Prostate gland (tissue), 2 donors: ENCODE results near the gene NUBPL. TPM values are rescaled to one million over a fixed set of nuclear protein-coding genes. Genes with fewer than 3 reads are reported as not detected.

Experiments used
- DNase-seq: peaks from one replicate; pipeline ENCODE4 v3.0.0-alpha.2; 2019; ENCODE audit warnings: low spot score
- H3K27ac ChIP-seq, 2 donors: fragments of 200-600 bp; sonication (generic); 2 replicates each; pipeline ENCODE4 v1.5.1; 2017 to 2019
- H3K27me3 ChIP-seq: fragments of 200-600 bp; sonication (generic); replicated peaks from 2 replicates; pipeline ENCODE4 v1.5.1; 2019; ENCODE audit not compliant: insufficient read depth
- H3K36me3 ChIP-seq, 2 donors: fragments of 200-600 bp; sonication (generic); 1 replicate in 1 of 2; 2 replicates in 1 of 2; pipeline versions ENCODE4 v1.5.1 to v1.8.1; 2017 to 2019
- H3K4me1 ChIP-seq: fragments of 200-600 bp; sonication (generic); replicated peaks from 2 replicates; pipeline ENCODE4 v1.5.1; 2019
- H3K4me3 ChIP-seq, 2 donors: fragments of 200-600 bp; sonication (generic); 2 replicates each; pipeline ENCODE4 v1.5.1; 2017 to 2019
- H3K9me3 ChIP-seq: fragments of 200-600 bp; sonication (generic); 2 replicates; pipeline ENCODE4 v1.5.1; 2017
- POLR2A ChIP-seq: fragments of 450-650 bp; IDR thresholded peaks from one replicate; pipeline ENCODE4 v1.6.1; 2016; ENCODE audit warnings: antibody characterized with exemption, mild to moderate bottlenecking
- POLR2AphosphoS5 ChIP-seq: sonication (generic); formaldehyde crosslinking; IDR thresholded peaks from one replicate; pipeline ENCODE4 v1.6.1; 2017; ENCODE audit warnings: antibody characterized with exemption
- WGBS: methylation state at CpG from one replicate; pipeline ENCODE4 v1.1.5; 2018; 5-methylcytosine and 5-hydroxymethylcytosine counted together
- intact Hi-C: fragments of 100-400 bp; cut with DNase I; formaldehyde crosslinking; loops from one replicate; pipeline ENCODE4 v1.14.2; 2022
- total RNA-seq, 2 donors: library from RNA; depleted of rRNA; stranded (reverse); fragments of >200 nt; gene quantifications; one replicate each; pipeline ENCODE4 v1.1.0, GENCODE V29; 2016
- TF ChIP-seq, protein P1 (sequence below), 4 experiments: fragments of 200-600 bp in 2 of 4; fragments of 450-650 bp in 2 of 4; sonication (generic) in 2 of 4; IDR thresholded peaks; 1 replicate in 3 of 4; 2 replicates in 1 of 4; pipeline ENCODE4 v1.5.1; 2016 to 2019; ENCODE audit warnings: antibody characterized with exemption in 4 of 4, mild to moderate bottlenecking in 2 of 4, moderate library complexity in 2 of 4

The NUBPL gene
- total RNA-seq, 2 donors from 2014 or later = 6.5 to 12.1 TPM

DNA sequence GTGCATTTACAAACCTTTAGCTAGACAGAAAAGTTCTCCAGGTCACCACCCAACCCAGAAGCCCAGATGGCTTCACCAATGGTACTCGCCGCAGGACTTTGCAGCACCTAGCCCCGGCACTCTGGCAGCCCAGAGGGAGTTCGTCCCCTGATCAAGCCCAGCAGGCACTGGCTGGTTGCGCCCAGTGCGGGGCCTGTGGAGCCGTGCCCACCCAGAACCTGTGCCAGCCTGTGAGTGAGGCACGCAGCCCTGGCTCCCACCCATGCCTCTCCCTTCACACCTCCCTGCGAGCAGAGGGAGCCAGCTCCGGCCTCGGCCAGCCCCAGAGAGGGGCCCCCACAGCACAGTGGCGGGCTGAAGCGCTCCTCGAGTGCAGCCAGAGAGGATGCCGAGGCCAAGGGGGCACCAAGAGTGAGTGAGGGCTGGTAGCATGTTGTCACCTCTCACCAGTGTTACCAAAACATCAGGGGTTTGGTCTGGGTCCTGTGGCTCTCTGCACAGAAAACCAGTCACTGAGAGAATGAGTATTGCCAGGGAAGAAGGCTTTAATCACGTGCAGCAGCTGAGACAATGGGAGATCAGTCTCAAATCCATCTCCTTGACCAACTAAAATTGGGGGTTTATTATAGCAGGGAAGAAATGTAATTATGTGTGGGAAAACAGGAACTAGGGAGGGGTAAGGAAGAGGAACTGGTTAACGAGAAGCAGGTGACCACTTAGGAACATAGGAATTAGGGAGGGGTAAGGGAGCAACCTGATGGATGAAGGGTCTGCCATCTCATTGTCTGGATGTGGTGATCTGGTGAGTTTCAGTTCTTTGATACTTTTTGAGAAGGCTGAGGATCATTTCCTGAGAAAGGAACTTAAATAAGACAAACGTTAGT lies 151.3 kb downstream of the NUBPL start:
- DNase-seq = no peak
- H3K4me3 ChIP-seq = no peak overlapping the region
- WGBS = 94% methylated on average over 18 of the region's 18 CpGs
- intact Hi-C loops = no loop called here
- TF ChIP-seq POLR2A (no peak), POLR2AphosphoS5 (no peak)
- TF ChIP-seq, protein P1, sequence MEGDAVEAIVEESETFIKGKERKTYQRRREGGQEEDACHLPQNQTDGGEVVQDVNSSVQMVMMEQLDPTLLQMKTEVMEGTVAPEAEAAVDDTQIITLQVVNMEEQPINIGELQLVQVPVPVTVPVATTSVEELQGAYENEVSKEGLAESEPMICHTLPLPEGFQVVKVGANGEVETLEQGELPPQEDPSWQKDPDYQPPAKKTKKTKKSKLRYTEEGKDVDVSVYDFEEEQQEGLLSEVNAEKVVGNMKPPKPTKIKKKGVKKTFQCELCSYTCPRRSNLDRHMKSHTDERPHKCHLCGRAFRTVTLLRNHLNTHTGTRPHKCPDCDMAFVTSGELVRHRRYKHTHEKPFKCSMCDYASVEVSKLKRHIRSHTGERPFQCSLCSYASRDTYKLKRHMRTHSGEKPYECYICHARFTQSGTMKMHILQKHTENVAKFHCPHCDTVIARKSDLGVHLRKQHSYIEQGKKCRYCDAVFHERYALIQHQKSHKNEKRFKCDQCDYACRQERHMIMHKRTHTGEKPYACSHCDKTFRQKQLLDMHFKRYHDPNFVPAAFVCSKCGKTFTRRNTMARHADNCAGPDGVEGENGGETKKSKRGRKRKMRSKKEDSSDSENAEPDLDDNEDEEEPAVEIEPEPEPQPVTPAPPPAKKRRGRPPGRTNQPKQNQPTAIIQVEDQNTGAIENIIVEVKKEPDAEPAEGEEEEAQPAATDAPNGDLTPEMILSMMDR (IDR thresholded peaks at IDR 0.05) = no peak
- no peaks in the 10 kb centered on the region for H3K9me3 ChIP-seq
- H3K27ac ChIP-seq = no peak overlapping the region
- no peaks in the 10 kb centered on the region for H3K36me3 ChIP-seq
- no peaks in the 10 kb centered on the region for H3K27me3 ChIP-seq
- H3K4me1 ChIP-seq = no peaks in the 10 kb centered on the region

DNA sequence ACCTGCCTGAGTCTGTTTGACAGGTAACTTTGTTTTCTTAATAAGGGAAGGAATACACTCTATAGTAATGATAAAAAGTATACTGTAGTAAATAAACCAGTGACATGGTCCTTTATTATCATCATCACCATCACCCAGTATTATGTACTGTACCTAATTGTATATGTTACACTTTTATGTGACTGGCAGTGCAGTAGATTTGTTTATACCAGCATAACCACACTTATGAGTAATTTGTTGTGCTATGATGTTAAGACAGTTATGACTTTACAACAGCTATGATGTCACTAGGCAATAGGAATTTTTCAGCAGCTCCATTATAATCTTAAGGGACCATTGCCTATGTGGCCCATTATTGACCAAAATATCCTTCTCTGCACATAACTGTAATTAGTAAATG lies 155.0 kb downstream of the NUBPL start:
- TF ChIP-seq POLR2AphosphoS5 (no peak), POLR2A (no peak)
- TF ChIP-seq, protein P1 (IDR thresholded peaks at IDR 0.05) = no peak
- intact Hi-C loops = no loop called here
- Histone ChIP-seq H3K27ac (no peak overlapping the region), H3K4me1 (no peaks in the 10 kb centered on the region), H3K9me3 (no peaks in the 10 kb centered on the region), H3K36me3 (no peaks in the 10 kb centered on the region), H3K4me3 (no peak overlapping the region), H3K27me3 (no peaks in the 10 kb centered on the region)
- no peak for DNase-seq

DNA sequence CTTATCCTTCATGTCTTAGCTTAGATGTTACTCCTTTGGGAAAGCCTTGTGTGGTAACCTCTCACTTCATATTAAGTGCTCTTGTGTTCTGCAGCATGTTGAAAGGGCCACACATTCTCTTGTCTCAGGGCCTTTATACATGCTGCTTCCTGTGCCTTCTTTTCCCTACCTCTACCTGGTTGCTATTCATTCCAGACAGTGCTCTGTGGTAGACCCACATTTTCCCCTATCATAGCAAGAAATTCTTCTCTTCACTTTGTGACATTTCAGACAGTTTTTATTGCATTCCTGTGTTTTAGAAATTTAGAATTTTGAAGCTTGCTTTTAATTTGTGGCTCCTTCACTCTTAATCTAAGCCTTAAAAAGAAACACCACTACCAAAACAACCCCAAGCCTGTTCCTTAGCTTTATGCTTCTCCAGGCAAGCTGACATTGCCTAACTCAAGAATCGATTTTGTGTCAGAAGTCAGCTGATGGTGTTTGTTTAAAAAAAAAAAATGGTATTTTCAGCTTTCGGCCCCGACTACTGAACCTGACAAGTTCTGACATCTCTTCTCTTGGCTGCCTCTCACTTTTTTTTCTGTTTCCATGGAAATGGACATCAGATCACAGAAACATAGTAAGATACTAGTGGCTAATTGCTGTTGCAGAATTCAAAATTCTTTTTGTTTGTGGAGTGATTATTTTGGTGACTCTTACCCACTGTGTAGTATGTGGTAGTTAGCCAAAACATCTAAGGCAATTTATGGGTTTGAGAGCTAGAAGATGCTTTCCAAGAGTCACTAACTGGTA lies 156.3 kb downstream of the NUBPL start:
- Histone ChIP-seq H3K4me3 (no peak overlapping the region), H3K27ac (no peak overlapping the region), H3K4me1 (no peaks in the 10 kb centered on the region), H3K9me3 (no peaks in the 10 kb centered on the region), H3K36me3 (no peaks in the 10 kb centered on the region), H3K27me3 (no peaks in the 10 kb centered on the region)
- WGBS = 28% methylated on average over 3 of the region's 3 CpGs
- no peak for DNase-seq
- no peak for TF ChIP-seq POLR2AphosphoS5
- TF ChIP-seq, protein P1 (IDR thresholded peaks at IDR 0.05) = no peak
- no peak for TF ChIP-seq POLR2A
- intact Hi-C loops = no loop called here

DNA sequence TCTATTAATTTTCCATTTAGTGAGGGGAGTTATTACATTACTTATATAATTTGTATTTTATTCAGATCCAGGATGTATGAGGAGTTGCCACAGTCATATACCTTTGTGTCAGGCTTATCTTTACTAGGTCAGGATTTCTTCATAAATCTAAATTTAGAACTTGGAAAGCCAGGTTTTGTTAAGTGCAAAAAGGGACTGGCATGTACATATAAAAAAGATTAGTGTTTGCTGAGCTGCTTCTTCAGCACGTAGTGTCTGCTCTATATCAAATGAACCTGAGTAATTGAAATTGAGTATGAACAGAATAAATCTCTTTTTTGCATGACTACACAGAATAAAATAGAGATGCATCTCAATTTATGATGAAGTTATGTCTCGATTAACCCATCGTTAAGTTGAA lies 157.4 kb downstream of the NUBPL start:
- intact Hi-C loops = no loop called here
- no peaks in the 10 kb centered on the region for H3K9me3 ChIP-seq
- no peaks in the 10 kb centered on the region for H3K4me1 ChIP-seq
- no peak overlapping the region for H3K4me3 ChIP-seq
- no peak overlapping the region for H3K27ac ChIP-seq
- H3K27me3 ChIP-seq = no peaks in the 10 kb centered on the region
- 49% methylated on average over 3 of the region's 3 CpGs for WGBS
- no peak for DNase-seq
- H3K36me3 ChIP-seq = no peaks in the 10 kb centered on the region
- no peak for TF ChIP-seq POLR2AphosphoS5
- TF ChIP-seq, protein P1 (IDR thresholded peaks at IDR 0.05) = no peak
- no peak for TF ChIP-seq POLR2A
